Effector memory CD4-positive, alpha-beta T cell (primary cell): ENCODE data around the gene CDK18.
"Not testable (repeated sequence)": the region's sequence is repeated elsewhere in the genome, so short reads cannot be mapped to it uniquely, and the experiment has no call there.

ENCODE experiments used
- DNase-seq, 3 donors: peaks; one replicate each; pipeline ENCODE4 v3.0.0-alpha.2; 2020
- H3K27ac ChIP-seq: 2 replicates; pipeline ENCODE4 v1.7.0; 2013; ENCODE audit warnings: mild to moderate bottlenecking, low read length, moderate library complexity; ENCODE audit not compliant: insufficient read depth, poor library complexity, severe bottlenecking
- H3K27me3 ChIP-seq: replicated peaks from 2 replicates; pipeline ENCODE4 v1.7.0; 2013; ENCODE audit warnings: mild to moderate bottlenecking, low read length; ENCODE audit not compliant: insufficient read depth, control insufficient read depth, poor library complexity, severe bottlenecking
- H3K36me3 ChIP-seq: 2 replicates; pipeline ENCODE4 v1.7.0; 2013; ENCODE audit warnings: mild to moderate bottlenecking, low read length, moderate library complexity; ENCODE audit not compliant: control insufficient read depth, insufficient read depth
- H3K4me1 ChIP-seq: 2 replicates; pipeline ENCODE4 v1.7.0; 2013; ENCODE audit warnings: low read length, mild to moderate bottlenecking; ENCODE audit not compliant: control insufficient read depth, insufficient read depth, poor library complexity, severe bottlenecking
- H3K4me3 ChIP-seq: 2 replicates; pipeline ENCODE4 v1.7.0; 2013; ENCODE audit warnings: low read length, low read depth, mild to moderate bottlenecking; ENCODE audit not compliant: insufficient read depth, poor library complexity, severe bottlenecking
- H3K9me3 ChIP-seq: 2 replicates; pipeline ENCODE4 v1.7.0; 2013; ENCODE audit warnings: mild to moderate bottlenecking, low read length, moderate library complexity; ENCODE audit not compliant: control insufficient read depth

CDK18 gene

DNA sequence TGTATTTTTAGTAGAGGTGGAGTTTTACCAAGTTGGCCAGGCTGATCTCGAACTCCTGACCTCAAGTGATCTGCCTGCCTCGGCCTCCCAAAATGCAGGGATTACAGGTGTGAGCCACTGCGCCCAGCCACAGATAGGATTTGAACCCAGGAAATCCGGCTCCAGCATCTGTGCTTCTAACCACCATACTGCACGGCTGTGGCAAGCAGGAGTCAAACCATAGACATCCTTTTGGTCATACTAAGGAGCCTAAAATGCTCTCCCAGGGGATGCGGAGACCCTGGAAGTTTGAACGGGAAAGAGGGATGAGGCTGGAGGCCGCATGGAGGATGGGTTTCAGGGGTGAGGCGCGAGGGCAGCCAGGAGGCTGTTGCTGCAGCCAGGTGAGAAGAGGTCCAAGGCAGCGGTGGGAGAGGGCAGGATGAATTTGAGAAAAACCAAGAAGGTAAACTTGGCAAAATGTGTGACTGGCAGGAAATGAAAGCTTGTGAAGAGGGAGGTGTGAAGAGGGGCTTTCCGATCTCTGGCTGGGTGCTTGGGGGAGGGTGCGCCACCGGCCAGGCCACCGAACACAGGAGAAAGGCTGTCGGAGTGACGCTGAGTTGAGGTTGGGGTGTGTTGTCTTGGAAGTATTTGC, 24.0 kb upstream of the CDK18 start:
- peak overlapping the region; percentile 28 for H3K27ac ChIP-seq
- peaks cover 7% of the 10 kb centered on the region for H3K4me1 ChIP-seq
- peaks cover 5% of the 10 kb centered on the region for H3K27me3 ChIP-seq
- no peaks in the 10 kb centered on the region for H3K36me3 ChIP-seq
- H3K9me3 ChIP-seq: no peaks in the 10 kb centered on the region
- no peak overlapping the region for H3K4me3 ChIP-seq
- DNase-seq: peak; percentile 48 to 64 (median 51)

- Histone ChIP-seq H3K9me3 (no peaks in the 10 kb centered on the region), H3K4me3 (no peak overlapping the region), H3K27ac (peak overlapping the region; percentile 28), H3K36me3 (no peaks in the 10 kb centered on the region), H3K27me3 (peaks cover 5% of the 10 kb centered on the region), H3K4me1 (peaks cover 7% of the 10 kb centered on the region)
- DNase-seq: no peak
Observed at GRCh38 chr1:205481218-205481617, 23.3 kb upstream of the CDK18 start.

GRCh38 chr1:205481629-205482151, 22.8 kb upstream of the CDK18 start:
- peaks cover 7% of the 10 kb centered on the region for H3K4me1 ChIP-seq

DNA sequence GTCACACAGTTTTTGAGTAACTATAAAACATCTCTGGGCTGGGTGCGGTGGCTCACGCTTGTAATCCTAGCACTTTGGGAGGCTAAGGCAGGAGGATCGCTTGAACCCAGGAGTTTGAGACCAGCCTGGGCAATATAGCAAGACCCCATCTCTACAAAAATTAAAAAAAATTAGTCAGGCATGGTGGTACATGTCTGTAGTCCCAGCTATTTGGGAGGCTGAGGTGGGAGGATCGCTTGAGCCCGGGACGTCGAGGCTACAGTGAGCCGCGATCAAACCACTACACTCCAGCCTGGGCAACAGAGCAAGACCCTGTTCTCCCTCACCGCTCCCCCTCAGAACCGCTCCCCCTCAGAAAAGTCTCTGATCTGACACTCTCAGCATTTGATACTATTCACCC, 21.9 kb upstream of the CDK18 start:
- not testable (repeated sequence) for H3K27ac ChIP-seq, H3K27me3 ChIP-seq, H3K4me1 ChIP-seq, H3K9me3 ChIP-seq, H3K36me3 ChIP-seq, DNase-seq, H3K4me3 ChIP-seq

More at GRCh38 chr1:205481629-205482151, 22.8 kb upstream of the CDK18 start:
- no peaks in the 10 kb centered on the region for H3K9me3 ChIP-seq
- DNase-seq: peak in 1 of 3 donors; percentile 12
- no peak overlapping the region for H3K27ac ChIP-seq
- H3K4me3 ChIP-seq: no peak overlapping the region
- peaks cover 5% of the 10 kb centered on the region for H3K27me3 ChIP-seq
- no peaks in the 10 kb centered on the region for H3K36me3 ChIP-seq

GRCh38 chr1:205483372-205483771, 21.1 kb upstream of the CDK18 start:
- Histone ChIP-seq H3K4me3 (no peak overlapping the region), H3K27me3 (peaks cover 5% of the 10 kb centered on the region), H3K27ac (no peak overlapping the region), H3K9me3 (no peaks in the 10 kb centered on the region), H3K36me3 (no peaks in the 10 kb centered on the region), H3K4me1 (peaks cover 7% of the 10 kb centered on the region)
- no peak for DNase-seq

DNA sequence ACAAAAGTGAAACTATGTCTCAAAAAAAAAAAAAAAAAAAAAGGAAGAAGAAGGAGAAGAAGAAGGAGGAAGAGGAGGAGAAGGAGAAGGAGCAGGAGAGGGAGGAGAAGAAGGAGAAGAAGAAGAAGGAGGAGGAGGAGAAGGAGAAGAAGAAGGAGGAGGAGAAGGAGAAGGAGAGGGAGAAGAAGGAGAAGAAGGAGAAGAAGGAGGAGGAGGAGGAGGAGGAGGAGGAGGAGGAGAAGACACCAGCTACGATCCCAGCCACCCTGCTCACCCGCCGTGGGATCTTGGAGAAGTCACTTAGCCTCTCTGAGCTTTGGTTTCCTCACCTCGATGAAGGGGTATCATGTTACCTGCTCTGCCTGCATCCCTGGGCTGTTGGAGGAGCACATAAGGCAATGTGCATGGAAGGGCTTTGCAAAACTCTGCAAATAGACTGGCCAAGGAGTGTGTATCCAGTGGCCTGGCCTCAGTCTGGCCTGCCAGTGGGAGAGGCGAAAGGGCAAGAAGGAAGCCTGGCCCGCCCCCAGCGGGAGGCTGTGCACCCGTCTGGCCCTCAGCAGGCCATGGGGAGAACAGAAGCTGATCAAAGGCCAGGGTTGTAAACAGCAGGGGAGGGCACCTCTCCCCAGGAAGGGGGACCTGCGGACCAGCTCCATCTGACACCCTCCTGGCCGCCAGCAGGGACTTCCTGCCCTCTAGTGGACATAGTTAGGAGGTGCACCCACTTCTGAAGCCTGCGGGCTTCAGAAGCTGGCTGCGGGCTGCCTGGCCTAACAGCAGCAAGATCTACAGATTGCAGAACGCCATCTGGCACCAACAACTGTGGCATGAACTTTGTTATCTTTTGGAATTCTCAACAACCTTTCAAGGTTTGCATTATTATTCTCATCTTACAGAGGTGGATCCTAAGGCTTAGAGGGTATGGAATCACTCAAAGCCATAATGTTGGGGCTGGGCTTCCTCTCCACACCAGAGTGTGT, 19.2 kb upstream of the CDK18 start:
- H3K36me3 ChIP-seq: no peaks in the 10 kb centered on the region
- no peak overlapping the region for H3K4me3 ChIP-seq
- peak; percentile 36 to 45 (median 38) for DNase-seq
- no peaks in the 10 kb centered on the region for H3K9me3 ChIP-seq
- H3K27ac ChIP-seq: no peak overlapping the region
- peaks cover 5% of the 10 kb centered on the region for H3K27me3 ChIP-seq
- H3K4me1 ChIP-seq: peaks cover 7% of the 10 kb centered on the region

DNA sequence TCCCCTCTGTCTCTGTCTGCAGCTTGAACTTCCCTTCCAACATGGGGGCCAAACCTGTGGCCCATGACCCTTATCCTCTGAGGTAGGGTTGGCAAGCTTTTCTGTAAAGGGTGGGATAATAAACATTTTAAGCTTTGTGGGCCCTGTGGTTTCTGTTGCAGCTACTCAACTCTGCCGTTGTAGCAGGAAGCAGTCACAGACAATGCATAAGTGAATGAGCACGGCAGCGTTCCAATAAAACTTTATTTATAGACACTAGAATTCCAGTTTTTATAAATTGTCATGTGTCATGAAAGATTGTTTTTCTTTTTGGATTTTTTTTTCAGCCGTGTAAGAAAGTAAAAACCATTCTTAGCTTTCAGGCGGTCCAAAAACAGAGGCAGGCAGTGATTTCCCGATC, 18.2 kb upstream of the CDK18 start:
- Histone ChIP-seq H3K4me3 (no peak overlapping the region), H3K36me3 (no peaks in the 10 kb centered on the region), H3K4me1 (peaks cover 4% of the 10 kb centered on the region), H3K27me3 (peaks cover 5% of the 10 kb centered on the region), H3K27ac (no peak overlapping the region), H3K9me3 (no peaks in the 10 kb centered on the region)
- no peak for DNase-seq

- H3K36me3 ChIP-seq: no peaks in the 10 kb centered on the region
- no peaks in the 10 kb centered on the region for H3K9me3 ChIP-seq
- no peak overlapping the region for H3K4me3 ChIP-seq
- DNase-seq: peak in 1 of 3 donors; percentile 25
- H3K27ac ChIP-seq: no peak overlapping the region
- no peaks in the 10 kb centered on the region for H3K4me1 ChIP-seq
- H3K27me3 ChIP-seq: peaks cover 12% of the 10 kb centered on the region
Observed at GRCh38 chr1:205488074-205488723, 16.3 kb upstream of the CDK18 start.

GRCh38 chr1:205491794-205492193, 12.7 kb upstream of the CDK18 start:
- no peak for DNase-seq
- no peaks in the 10 kb centered on the region for H3K9me3 ChIP-seq
- no peak overlapping the region for H3K27ac ChIP-seq
- H3K27me3 ChIP-seq: peaks cover 18% of the 10 kb centered on the region
- no peak overlapping the region for H3K4me3 ChIP-seq
- H3K4me1 ChIP-seq: no peaks in the 10 kb centered on the region
- H3K36me3 ChIP-seq: no peaks in the 10 kb centered on the region
